Activated CD4-positive, alpha-beta T cell treated with anti-CD3 and anti-CD28 coated beads, Interleukin-2, amount 50 U/mL, for 24 hours (primary cell): ENCODE results near the gene CEP170B.
"Not testable (repeated sequence)": the region's sequence is repeated elsewhere in the genome, so short reads cannot be mapped to it uniquely, and the experiment has no call there.

Experiments
- DNase-seq, 2 donors: peaks; one replicate each; pipeline ENCODE4 v3.0.0-alpha.2; 2020; ENCODE audit warnings: low read depth in 1 of 2, low spot score in 1 of 2

The CEP170B gene

DNA sequence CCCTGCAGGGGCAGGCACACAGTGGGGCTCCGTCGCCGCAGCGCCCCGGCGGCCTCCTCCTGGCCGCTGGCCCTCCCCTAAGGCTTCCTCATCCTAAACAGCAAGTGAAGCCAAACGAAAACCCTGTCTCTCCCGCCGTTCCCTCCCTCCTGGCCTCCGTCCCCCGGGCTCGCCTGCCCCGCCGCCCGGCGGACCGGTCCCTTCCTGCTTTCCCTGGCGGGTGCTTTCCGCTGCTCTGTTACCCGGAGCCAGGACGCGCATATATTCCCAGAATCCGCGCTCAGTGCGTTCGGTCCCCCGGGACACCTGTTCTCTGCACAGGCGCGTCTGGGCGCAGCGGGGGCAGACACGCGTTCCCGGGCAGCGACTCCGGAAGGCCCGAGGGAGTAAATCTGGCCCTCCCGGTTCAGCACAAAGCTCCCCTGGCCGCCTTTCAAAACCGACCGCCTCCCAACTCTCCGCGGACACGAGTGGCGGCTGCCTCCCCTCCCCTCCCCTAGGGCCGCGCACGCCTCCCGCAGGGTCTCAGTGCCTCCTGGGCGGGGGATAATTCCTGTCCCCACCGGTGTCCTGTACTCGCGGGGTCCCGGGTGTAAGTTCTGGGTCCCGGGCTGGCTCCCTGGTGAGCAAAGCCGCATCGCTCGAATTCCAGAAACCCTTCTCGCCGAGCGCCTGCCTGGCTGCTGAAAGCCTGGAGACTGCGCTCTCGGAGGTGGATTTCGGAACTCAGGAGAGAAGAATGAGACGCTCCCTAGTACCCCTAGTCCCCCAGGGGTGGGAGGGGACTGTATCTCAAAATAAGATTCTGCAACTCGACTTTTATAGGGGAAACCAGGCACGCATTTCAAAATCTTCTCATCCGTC lies 21.4 kb upstream of the CEP170B start:
- no peak for DNase-seq

DNA sequence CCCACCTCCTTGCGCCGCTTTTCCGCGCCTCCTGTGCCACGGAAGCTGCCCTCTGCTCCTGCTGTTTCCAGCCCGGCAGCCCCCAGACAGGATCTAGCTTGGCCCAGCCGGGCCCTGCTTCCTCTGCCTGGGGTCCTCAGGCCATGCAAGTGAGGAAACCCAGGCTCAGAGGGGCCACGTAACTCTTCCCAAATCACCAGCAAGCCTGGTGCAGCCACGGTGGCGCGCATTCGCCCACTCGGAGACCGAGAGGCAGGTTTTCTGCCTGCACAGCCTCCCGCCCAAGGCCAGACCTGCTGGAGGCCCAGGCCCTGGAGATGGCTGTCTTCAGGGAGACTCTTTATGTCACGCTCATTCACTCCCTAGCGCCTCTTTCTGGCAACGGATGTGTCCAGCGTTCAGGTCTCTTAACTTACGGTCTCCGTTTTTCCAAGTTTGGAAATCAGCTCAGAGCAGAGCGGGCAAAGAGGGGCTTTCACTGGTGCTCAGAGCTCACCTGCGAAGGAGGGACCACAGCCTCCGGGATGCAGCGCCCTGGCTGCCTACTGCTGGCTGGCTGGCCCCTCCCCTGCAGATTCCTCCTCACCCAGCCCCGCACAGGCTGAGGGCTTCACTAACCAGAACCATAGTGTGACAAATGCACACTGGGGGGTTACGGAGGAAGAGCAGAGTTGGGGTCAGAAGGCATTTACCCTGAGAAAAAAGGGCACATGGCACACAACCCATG lies 20.6 kb upstream of the CEP170B start:
- DNase-seq: no peak

DNA sequence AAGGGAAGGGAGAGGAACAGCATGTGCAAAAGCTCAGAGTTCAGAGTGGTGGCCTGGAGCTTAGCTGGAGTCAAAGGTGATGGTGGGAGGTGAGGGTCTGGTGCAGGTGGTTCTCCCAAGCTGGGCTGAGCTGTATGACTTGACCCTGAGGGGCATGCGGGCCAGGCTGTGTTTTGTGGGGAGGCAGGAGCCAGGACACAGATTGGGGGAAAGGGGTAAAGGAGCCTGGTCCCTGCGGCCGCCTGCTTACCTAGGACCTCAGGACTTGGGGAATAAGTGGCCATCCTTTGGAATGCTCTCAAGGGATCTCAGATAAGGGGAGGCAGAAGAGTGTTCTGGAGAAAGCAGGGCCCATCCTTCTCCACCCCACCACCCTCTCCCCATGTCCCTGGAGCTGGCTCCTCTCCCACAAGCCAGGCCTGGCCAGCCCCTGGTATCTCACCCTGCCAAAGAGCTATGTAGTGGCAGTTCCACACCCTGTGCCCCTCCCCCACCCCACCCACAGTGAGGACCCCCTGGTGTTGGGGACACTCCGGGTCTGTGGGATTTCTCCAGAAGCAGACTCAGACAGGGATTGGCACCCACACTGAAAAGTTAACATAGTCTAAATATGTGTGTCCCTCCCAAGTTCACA lies 19.9 kb upstream of the CEP170B start:
- no peak for DNase-seq

DNA sequence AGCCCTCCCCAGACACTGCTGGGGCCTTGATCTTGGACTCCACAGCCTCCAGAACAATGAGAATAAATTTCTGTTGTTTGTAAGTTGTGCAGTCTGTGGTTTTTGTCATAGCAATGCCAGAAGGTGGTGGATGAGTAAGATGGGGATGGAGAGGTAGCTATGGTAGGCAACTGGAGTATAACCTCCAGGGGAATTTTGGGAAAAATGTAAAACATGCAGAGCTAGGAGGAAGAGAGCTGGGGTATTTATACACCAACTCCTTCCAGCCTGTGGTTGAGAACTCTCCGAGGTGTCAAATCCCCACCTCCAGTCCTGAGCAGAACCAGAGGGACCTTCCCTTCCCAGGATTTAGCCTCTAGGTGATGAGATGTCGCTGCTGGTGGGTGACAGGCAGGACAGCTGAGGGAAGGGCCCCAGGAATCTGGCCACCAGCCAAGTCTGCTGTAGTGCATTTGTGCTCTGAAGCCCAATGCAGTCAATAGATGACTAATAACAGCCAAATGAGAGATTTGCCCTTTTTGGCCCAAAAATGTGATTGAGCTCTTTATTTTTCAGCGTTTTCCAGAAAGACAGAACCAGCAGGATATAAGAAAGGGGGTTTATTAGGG lies 19.1 kb upstream of the CEP170B start:
- no peak for DNase-seq

DNA sequence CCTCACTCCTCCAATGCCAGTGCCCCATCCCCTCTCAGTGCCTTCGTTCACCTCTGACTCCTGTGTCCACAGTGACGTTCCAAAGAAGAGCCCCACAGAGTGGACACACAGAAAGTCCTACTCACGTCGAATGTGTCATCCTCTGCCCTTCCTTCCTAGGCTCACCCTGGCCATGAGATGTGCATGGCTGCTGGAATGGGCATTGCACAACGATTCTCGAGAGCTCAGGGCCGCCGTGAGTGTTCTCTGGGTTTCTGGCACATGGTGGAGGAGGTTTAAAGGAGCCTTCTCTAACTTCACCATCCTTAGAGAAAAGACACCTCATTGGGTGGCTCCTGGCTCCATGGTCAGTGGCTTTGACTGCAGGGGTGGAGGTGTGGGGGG lies 12.8 kb upstream of the CEP170B start:
- no peak for DNase-seq

DNA sequence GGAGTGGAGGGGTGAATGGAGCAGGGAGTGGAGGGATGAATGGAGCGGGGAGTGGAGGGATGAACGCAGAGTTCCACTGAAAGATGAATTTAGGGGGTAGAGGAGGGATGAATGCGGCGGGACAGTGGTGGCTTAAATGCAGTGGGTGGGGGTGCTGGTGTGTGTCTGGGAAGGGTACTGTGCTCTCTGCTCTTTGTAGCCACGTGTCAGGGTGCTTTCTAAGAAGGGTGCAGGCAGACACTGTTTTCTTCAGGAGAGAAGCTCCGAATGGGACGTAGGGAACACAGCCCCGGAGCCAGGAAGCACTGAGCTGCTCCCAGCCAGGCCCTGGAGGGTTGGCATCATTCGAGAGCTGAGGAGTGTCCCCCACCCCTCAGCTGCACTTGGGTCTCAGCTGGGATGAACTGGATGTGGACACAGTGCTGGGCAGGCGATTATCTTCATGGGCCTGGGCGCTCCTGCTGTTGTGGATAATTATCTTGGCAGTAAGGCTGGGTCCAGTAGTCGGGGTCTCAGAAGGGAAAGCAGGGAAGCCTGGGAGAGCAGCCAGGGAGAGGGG lies 9.5 kb upstream of the CEP170B start:
- no peak for DNase-seq

DNA sequence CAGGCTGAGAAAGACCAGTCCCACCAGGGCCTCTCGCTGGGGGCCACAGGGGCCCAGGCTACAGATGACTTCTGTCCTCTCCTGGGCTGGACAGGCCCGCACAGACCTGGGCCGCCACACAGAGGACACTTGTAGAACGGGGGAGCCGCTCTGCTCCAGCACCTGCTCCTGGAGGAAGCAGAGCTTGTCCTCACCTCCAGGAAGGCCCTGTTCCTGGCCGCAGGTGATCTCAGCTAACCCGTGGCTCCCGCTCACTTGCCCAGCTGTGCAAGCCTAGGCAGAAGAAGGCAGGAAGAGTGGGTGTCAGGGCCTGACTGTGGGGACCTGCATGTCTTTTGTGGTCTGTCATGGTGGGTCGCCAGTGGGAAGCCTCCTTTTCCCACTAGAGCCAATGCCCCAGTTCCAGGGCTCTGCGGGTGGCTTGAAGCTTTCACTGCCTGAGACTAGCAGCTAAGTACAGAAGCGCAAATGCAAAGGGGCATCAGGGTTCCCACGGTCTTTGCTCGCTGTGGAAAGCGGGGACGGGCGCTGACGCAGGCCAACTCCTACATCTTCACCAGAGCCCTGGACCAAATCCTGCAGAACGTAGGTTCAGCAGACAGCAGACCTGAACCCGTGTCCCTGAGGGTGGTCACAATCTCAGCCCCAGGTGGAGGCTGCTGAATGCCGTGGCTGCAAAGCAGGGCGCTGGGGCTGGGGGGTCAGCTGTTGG lies 8.8 kb upstream of the CEP170B start:
- DNase-seq: no peak

DNA sequence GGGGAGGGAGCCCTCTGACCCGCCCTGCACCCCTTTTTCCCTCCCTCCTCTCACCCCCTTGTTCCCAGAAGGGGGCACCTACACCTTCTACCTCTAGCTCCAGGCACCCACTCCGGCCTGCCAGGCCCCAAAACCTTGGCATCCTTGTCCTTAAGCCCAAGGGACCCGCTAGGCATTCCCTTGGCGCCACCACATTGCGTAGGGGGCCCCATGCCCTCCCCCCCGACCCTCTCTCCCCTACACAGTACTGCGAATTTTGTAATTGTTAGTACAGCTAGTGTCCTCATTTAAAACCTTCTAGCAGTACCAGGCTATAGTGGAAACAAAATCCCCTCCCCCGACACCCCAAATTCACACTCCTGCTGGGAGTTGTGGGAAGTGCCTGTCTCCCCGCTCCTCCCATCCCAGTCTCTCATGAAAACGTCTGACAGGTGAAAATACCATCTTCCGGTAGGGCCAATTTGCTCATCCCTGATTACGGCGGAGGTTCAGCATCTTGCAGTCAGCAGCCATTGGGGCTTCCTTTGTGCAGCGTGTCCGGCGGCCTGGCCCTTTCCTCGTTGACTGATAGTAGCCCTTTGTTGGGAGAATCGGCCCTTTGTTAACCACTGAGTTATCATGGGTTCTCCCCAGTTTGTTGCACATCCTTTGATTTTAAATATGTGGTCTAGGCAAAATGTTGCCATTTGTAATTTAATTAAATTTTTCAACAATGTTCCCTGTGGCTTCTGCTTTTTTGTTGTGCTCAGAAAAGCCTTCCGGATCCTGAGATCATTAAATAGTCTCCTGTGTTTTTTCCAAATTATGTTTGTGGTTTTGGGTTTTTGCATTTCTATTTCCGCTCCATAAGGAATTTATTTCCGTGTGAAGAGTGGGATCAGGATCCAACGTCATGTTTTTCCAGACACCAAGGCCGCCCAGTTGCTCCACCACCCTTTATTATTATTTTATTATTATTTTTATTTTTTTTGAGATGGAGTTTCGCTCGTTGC lies 7.9 kb upstream of the CEP170B start:
- DNase-seq: no peak

DNA sequence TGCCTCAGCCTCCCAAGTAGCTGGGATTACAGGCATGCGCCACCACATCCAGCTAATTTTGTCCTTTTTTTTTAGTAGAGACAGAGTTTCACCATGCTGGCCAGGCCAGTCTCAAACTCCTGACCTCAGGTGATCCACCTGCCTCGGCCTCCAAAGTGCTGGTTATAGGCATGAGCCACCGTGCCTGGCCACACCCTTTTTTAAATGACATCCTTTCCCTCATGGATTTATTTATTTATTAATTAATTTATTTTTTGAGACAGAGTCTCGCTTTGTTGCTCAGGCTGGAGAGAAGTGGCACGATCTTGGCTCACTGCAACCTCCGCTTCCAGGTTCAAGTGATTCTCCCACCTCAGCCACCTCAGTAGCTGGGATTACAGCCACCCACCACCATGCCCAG lies 7.1 kb upstream of the CEP170B start:
- DNase-seq: not testable (repeated sequence)

DNA sequence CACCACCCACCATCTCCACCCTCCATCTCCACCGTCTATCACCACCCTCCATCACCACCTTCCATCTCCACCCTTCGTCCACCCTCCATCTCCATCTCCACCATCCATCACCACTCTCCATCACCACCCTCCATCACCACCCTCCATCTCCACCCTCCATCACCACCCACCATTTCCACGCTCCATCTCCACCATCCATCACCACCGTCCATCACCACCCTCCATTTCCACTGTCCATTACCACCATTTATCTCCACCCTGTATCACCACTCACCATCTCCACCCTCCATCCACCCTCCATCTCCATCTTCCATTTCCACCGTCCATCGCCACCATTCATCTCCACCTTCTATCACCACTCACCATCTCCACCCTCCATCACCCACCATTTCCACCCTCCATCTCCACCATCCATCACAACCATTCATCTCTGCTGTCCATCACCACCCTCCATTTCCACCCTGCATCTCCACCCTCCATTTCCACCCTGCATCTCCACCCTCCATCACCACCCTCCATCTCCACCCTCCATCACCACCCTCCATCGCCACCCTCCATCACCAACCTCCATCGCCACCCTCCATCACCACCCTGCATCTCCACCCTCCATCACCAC lies 6.1 kb upstream of the CEP170B start:
- DNase-seq: no peak

DNA sequence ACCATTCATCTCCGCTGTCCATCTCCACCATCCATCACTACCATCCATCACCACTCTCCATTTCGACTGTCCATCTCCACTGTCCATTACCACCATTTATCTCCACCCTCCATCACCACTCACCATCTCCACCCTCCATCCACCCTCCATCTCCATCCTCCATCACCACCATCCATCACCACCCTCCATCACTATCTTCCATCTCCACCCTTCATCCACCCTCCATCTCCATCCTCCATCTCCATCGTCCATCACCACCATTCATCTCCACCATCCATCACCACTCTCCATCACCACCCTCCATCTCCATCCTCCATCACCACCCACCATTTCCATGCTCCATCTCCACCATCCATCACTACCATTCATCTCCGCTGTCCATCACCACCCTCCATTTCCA lies 5.2 kb upstream of the CEP170B start:
- DNase-seq: no peak

DNA sequence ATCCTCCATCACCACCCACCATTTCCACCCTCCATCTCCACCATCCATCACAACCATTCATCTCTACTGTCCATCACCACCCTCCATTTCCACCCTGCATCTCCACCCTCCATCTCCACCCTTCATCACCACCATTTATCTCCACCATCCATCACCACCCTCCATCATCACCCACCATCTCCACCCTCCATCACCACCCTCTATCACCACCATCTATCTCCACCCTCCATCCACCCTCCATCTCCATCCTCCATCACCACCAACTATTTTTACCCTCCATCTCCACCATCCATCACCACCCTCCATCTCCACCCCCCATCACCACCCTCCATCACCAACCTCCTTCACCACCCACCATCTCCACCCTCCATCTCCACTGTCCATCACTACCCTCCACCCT lies 4.7 kb upstream of the CEP170B start:
- no peak for DNase-seq

DNA sequence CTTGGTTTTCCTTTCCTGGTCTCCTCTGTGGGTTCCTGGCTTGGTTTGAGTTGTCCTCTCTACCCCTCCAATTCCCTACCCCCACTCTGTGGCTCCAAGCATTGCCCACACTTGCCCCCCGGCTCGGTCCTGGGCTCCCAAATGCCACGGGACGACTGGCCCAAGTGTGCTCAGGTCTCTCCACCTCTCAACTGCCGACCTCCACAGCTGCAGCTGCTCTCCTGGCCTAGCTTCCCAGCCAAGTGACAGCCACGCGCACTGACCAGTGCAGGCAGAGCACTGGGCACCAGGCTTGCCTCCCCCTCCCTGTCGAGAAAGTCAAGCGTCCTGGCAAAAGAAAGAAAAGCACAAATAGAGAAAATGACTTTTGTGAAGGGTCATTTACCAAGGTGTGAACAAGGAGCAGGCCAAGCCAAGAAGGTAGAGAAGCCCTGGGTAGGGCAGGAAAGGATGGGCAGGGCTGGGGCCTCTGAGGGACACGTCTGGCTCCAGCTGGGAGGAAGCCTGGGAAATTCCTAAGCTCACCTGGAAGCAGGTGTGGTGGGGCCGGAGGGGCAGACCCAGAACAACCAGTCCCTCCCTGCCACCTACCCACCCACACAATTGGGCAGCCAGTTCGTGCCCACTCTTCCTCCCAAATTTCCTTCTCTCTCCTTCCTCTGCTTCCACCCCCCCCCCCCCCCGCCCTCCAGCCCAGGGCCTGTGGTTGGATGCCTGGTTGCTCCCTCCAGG lies 1.8 kb upstream of the CEP170B start:
- no peak for DNase-seq

DNA sequence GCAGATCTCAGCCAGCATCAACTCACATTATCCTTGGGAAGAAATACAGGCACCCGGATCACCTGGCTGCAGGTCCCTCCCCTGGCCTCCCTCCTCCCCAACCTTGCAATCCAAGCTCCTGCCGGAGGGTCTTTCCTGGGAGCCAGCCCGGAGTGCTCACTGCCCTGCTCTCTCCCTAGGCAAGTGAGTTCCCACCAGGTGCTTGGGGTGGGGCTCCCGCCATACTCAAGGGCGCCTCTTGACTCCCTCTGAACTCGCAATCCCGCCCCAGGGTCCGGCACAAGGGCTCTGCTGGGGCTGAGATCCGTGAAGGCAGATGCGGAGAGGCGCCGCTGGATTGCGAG lies 1.2 kb upstream of the CEP170B start:
- DNase-seq: no peak

DNA sequence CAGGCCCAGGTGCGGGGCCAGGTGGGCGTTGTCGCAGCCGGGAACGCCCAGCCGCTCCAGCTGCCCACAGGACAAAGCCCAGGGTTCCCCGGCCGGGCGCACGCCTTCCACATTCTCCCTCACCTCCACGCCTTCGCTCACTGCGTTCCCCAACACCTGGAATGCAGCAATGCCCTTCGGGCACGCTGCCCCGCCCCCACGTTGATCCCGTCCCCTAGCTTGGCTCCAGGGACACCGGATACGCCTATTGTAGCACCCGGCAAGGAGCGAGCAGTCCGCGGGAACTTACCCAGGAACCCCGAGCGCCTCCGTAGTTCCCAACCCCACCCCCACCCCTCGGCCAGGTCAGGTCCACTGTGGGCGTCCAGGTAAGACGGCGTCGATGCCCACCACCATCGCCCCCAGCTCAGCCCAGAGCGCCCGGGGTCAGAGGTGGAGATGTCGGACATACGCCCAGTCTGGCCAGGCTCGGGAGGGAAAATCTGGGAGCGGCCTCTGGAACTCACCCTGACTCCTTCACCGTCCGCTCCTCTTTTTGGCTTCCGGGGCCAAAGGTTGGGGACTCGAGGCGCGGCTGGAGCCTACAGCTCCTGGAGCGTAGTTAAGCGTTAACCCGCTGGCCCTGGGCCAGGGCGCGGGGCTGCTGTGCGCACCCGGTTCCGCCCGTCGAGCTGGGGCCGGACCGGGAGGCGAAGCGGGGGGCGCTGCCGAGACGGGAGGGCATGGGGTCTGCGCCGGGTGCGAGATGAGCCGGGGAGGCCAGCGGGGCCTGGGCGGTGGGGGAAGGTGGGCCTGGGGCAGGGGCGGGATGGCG lies 594 bp upstream of the CEP170B start:
- no peak for DNase-seq

DNA sequence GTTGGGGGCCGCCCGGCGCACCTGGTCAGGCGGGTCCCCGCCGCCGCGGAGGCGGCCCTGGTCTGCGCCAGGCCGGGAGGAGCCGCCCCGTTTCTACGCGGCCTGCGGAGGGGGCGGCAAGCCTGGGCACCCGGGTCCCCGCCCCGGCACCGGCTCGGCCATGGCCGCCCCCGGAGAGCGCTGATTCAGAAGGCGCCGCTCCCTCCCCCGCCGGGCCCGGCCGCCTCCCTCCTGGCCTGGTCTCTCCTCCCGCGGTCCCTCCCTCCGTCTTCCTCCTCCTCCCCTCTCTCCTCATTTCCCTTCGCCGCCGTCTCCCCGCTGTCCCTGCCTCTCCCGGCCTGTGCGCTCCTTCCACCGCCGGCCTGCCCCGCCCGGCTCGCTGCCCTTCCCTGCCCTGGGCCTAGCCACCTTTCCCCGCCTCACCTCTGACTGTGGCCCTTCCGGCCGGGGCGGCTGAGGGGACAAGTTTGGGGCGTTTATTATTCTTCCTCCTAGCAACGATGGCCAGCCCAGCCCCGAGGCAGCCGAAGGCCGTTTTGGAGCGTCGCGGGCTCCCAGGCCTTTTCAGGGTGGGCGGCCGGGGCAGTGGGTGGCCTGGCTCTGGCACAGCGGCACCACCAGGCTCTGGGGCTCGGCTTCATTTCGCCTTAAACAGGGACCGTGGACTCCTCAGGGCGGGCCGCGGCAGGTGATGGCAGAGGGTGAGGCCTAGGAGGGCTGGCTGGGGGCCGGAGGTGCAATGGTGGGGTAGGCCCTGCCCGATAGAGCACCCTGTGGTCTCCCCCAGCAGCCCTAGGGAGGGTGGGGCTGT lies 768 bp downstream of the CEP170B start:
- no peak for DNase-seq
